NCI-H524 (cell line): ENCODE measurements around the gene OTX2.

Experiments used
- DNase-seq, 2 experiments: peaks; one replicate each; lab custom pipeline; 2025; lab: John Stamatoyannopoulos, UW

The OTX2 gene

GRCh38 chr14:56796259-56796658, 14.0 kb downstream of the OTX2 start:
- no peak for DNase-seq

GRCh38 chr14:56795284-56795622, 15.0 kb downstream of the OTX2 start:
- no peak for DNase-seq

GRCh38 chr14:56794557-56795283, 15.6 kb downstream of the OTX2 start:
- no peak for DNase-seq

GRCh38 chr14:56794088-56794556, 16.2 kb downstream of the OTX2 start:
- peak; percentile 67 to 91 for DNase-seq

GRCh38 chr14:56789955-56790354, 20.3 kb downstream of the OTX2 start:
- no peak for DNase-seq

GRCh38 chr14:56787530-56787929, 22.7 kb downstream of the OTX2 start:
- no peak for DNase-seq

- DNase-seq, result no peak
Measured at GRCh38 chr14:56782711-56783110, 27.6 kb downstream of the OTX2 start.

- peak; percentile 83 to 96 for DNase-seq
Measured at GRCh38 chr14:56774503-56774902, 35.8 kb downstream of the OTX2 start.

GRCh38 chr14:56770512-56770911, 39.8 kb downstream of the OTX2 start:
- DNase-seq, result no peak

GRCh38 chr14:56760164-56760914, 49.9 kb downstream of the OTX2 start:
- peak; percentile 40 to 60 for DNase-seq

GRCh38 chr14:56759633-56760032, 50.6 kb downstream of the OTX2 start:
- no peak for DNase-seq

- no peak for DNase-seq
Measured at GRCh38 chr14:56759094-56759493, 51.2 kb downstream of the OTX2 start.

GRCh38 chr14:56754921-56755320, 55.4 kb downstream of the OTX2 start:
- peak; percentile 100 for DNase-seq

- DNase-seq, result peak; percentile 35 to 75
Measured at GRCh38 chr14:56753396-56753795, 56.9 kb downstream of the OTX2 start.

- peak in 1 of 2 experiments; percentile 75 for DNase-seq
Measured at GRCh38 chr14:56752428-56752827, 57.9 kb downstream of the OTX2 start.

- peak; percentile 87 to 98 for DNase-seq
Measured at GRCh38 chr14:56751471-56751870, 58.8 kb downstream of the OTX2 start.
